Measurements from ENCODE around the gene GALE. TPM values are rescaled to one million over a fixed set of nuclear protein-coding genes. Genes with fewer than 3 reads are reported as not detected.
A peak's percentile ranks its signal among the peaks of the same experiment; 100 is the strongest.
"Not testable (repeated sequence)": the region's sequence is repeated elsewhere in the genome, so short reads cannot be mapped to it uniquely, and the experiment has no call there.

The GALE gene
- total and polyA plus RNA-seq, 2 of the 13 experiments (the other 11 are each of a cell fraction or from before 2014, with no cell fraction given): 85.2 to 88.4 TPM

- Histone ChIP-seq H3K9me3 (ENCODE audit: low read length) (no peaks in the 10 kb centered on the region), H3K79me2 (ENCODE audit: insufficient read depth, low read length) (peaks cover 31% of the 10 kb centered on the region), H3K27me3 (ENCODE audit: control insufficient read depth in 1 of 2, insufficient read depth in 2 of 2, low read length in 2 of 2) (no peaks in the 10 kb centered on the region; a peak in 1 of 5 replicates), H3K9ac (ENCODE audit: insufficient read depth, low read depth, low read length) (no peak overlapping the region), H3K36me3 (replicated peaks in 1 of 2; ENCODE audit: control insufficient read depth in 1 of 2, insufficient read depth in 2 of 2, low read length in 2 of 2) (peaks cover 16 to 44% of the 10 kb centered on the region in 2 experiments; a peak in 4 of 5 replicates), H3K4me1 (ENCODE audit: insufficient read depth, low read length) (peaks cover 35% of the 10 kb centered on the region), H3K4me2 (ENCODE audit: low read depth, low read length) (no peak overlapping the region), H3K4me3 (replicated peaks in 1 of 3; ENCODE audit: insufficient read depth in 1 of 3, low read depth in 2 of 3, low read length in 3 of 3) (no peak overlapping the region), H3K27ac (ENCODE audit: extremely low read length, insufficient read depth, low read length) (peak overlapping the region; percentile 25), H4K20me1 (ENCODE audit: insufficient read depth, low read length) (peaks cover 9% of the 10 kb centered on the region; the same call in 1 of the 2 replicates), H2AFZ (ENCODE audit: low read length) (no peak overlapping the region)
- FAIRE-seq (no peak), DNase-seq (ENCODE audit: low spot score) (no peak), ATAC-seq (no peak)
- intact Hi-C loops (cut with micrococcal nuclease; ENCODE audit: unreplicated experiment) (no loop called here), in situ Hi-C loops (cut with HindIII; ENCODE audit: extremely low pct_ligation_motif_present, low pct_unique_long_range_greater_than_20kb) (no loop called here)
- ChIA-PET CTCF (ENCODE audit: low intra/inter-chr PET ratio, low total read pairs) (interaction anchor here (1.2 kb wide), 1 partner anchor 24 kb away, joined by 4 read pairs; no protein-coding TSS in a partner anchor), POLR2A (interaction anchor here (10.9 kb wide), 1 partner anchor 18 kb away, joined by 154 read pairs; the partner anchor contains the start of gene PITHD1)
- peak; percentile 20 for TF ChIP-seq HNRNPLL (IDR thresholded peaks at IDR 0.05; ENCODE audit: low read depth, low read length, poor library complexity, severe bottlenecking)
- peak; percentile 69 for TF ChIP-seq RBFOX2 (IDR thresholded peaks at IDR 0.05; ENCODE audit: low read depth, low read length)
- TF ChIP-seq ZFP36L2 (CRISPR knock-in tag; IDR thresholded peaks at IDR 0.05): no peak
- TF ChIP-seq ZNF713 (CRISPR knock-in tag; IDR thresholded peaks at IDR 0.05): no peak
- TF ChIP-seq HNRNPL (IDR thresholded peaks at IDR 0.05; ENCODE audit: low read depth, low read length): 0 out of 2 replicates have a peak, but pooled peaks have one; percentile 14
- peak; percentile 86 for TF ChIP-seq AGO2 (optimal IDR thresholded peaks at IDR 0.05; ENCODE audit: low read depth, low read length)
- WGBS (ENCODE audit: low lambda C conversion rate): 93% methylated on average over 5 of the region's 16 CpGs
- no TSS peak for BruUV-seq (replicated peaks)
These were observed 4.7 kb downstream of the GALE start for GRCh38 chr1:23795676-23796465.

DNA sequence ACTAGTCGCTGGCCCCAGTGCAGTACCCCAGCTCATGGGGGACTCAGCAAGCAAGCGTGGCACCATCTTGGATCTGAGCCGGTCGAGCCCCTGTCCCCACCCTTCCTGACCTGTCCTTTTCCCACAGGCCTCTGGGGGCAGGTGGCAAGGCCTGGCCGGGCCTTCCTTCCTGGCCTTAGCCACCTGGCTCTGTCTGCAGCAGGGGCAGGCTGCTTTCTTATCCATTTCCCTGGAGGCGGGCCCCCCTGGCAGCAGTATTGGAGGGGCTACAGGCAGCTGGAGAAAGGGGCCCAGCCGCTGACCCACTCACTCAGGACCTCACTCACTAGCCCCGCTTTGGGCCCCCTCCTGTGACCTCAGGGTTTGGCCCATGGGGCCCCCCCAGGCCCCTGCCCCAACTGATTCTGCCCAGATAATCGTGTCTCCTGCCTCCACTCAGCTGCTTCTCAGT is 5.8 kb downstream of the GALE start:
- H3K4me3 ChIP-seq (replicated peaks in 1 of 3; ENCODE audit: insufficient read depth in 1 of 3, low read depth in 2 of 3, low read length in 3 of 3); H2AFZ ChIP-seq (ENCODE audit: low read length); intact Hi-C loops (cut with micrococcal nuclease; ENCODE audit: unreplicated experiment); DNase-seq (ENCODE audit: low spot score); H3K9me3 ChIP-seq (ENCODE audit: low read length); H3K27me3 ChIP-seq (ENCODE audit: control insufficient read depth in 1 of 2, insufficient read depth in 2 of 2, low read length in 2 of 2); CTCF ChIA-PET (ENCODE audit: low intra/inter-chr PET ratio, low total read pairs); in situ Hi-C loops (cut with HindIII; ENCODE audit: extremely low pct_ligation_motif_present, low pct_unique_long_range_greater_than_20kb); H3K9ac ChIP-seq (ENCODE audit: insufficient read depth, low read depth, low read length); H3K4me2 ChIP-seq (ENCODE audit: low read depth, low read length); FAIRE-seq; H4K20me1 ChIP-seq (ENCODE audit: insufficient read depth, low read length); ATAC-seq; H3K27ac ChIP-seq (ENCODE audit: extremely low read length, insufficient read depth, low read length): not testable (repeated sequence)
- Histone ChIP-seq H3K4me1 (ENCODE audit: insufficient read depth, low read length) (peaks cover 44% of the 10 kb centered on the region), H3K79me2 (ENCODE audit: insufficient read depth, low read length) (peaks cover 29% of the 10 kb centered on the region), H3K36me3 (replicated peaks in 1 of 2; ENCODE audit: control insufficient read depth in 1 of 2, insufficient read depth in 2 of 2, low read length in 2 of 2) (peaks cover 16 to 44% of the 10 kb centered on the region in 2 experiments; a peak in 4 of 5 replicates)
- WGBS (ENCODE audit: low lambda C conversion rate): 89% methylated on average over 7 of the region's 9 CpGs
- POLR2A ChIA-PET: interaction anchor here (0.6 to 10.9 kb wide), 2 partner anchors 17 to 31 kb away, joined by 3 to 154 read pairs; partner anchors contain the start of genes HMGCL and PITHD1
- TF ChIP-seq RBFOX2 (IDR thresholded peaks at IDR 0.05; ENCODE audit: low read depth, low read length): peak; percentile 39; the same call in 1 of the 2 replicates
- peak; percentile 59 for TF ChIP-seq POLR2G (IDR thresholded peaks at IDR 0.05; ENCODE audit: low read depth, low read length)
- TF ChIP-seq POLR2AphosphoS5 (IDR thresholded peaks at IDR 0.05; ENCODE audit: low read depth, low read length): 0 out of 2 replicates have a peak, but pooled peaks have one; percentile 10
- TF ChIP-seq AGO2 (optimal IDR thresholded peaks at IDR 0.05; ENCODE audit: low read depth, low read length): peak; percentile 37
- TF ChIP-seq, protein P1, sequence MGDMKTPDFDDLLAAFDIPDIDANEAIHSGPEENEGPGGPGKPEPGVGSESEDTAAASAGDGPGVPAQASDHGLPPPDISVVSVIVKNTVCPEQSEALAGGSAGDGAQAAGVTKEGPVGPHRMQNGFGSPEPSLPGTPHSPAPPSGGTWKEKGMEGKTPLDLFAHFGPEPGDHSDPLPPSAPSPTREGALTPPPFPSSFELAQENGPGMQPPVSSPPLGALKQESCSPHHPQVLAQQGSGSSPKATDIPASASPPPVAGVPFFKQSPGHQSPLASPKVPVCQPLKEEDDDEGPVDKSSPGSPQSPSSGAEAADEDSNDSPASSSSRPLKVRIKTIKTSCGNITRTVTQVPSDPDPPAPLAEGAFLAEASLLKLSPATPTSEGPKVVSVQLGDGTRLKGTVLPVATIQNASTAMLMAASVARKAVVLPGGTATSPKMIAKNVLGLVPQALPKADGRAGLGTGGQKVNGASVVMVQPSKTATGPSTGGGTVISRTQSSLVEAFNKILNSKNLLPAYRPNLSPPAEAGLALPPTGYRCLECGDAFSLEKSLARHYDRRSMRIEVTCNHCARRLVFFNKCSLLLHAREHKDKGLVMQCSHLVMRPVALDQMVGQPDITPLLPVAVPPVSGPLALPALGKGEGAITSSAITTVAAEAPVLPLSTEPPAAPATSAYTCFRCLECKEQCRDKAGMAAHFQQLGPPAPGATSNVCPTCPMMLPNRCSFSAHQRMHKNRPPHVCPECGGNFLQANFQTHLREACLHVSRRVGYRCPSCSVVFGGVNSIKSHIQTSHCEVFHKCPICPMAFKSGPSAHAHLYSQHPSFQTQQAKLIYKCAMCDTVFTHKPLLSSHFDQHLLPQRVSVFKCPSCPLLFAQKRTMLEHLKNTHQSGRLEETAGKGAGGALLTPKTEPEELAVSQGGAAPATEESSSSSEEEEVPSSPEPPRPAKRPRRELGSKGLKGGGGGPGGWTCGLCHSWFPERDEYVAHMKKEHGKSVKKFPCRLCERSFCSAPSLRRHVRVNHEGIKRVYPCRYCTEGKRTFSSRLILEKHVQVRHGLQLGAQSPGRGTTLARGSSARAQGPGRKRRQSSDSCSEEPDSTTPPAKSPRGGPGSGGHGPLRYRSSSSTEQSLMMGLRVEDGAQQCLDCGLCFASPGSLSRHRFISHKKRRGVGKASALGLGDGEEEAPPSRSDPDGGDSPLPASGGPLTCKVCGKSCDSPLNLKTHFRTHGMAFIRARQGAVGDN (CRISPR knock-in tag; IDR thresholded peaks at IDR 0.05): peak; percentile 71
- BruUV-seq (replicated peaks): TSS peak; percentile 43
